Measurements from ENCODE around the gene TFAP2E.

TFAP2E gene

DNA sequence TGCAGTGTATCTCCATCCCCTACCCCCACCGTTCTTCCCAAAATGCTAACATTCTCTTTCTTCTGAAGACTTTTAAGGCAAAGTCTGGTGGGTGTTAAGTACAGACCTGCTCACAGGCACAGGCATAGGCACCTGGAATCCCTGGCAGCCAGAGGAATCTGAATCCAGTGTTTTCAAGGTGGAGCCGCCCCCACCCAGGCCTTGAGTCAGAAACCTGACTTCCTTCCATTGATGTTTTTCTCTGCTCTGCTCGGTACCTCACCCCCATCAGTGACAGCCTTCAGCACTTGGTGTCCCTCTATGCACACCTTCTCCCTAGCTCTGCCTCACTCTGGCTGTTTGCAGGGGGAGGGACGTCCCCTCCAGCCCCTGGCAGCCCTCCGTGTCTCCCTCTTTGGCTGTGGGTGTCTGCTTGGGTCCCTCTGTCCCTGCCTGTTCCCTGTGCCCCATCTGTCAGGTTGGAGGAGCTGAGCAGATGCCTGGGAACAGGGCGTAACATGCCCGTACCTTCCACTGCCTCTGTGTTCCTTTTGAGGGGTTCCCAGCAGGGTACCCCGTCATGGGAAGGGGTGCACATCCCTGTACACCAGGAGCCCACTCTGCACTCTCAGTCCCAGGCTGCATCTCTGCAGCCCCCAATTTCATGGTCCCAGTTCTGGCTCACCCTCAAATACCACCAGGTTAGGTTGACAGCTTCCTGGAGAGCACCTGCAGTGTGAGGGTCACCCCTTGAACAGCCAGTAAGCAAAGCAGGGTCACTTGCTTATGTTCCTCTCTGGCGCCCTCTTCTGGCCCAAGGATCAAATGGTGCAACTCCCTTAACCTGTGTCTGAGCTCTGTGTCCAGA, 8.9 kb upstream of the TFAP2E start:
- POLR2A ChIA-PET (ENCODE audit: low non-redundant PET): no interaction called here
- TF ChIP-seq CTCF (conservative IDR thresholded peaks at IDR 0.05; ENCODE audit: low read depth): peak; percentile 85
- CTCF ChIA-PET: interaction anchor here (0.5 to 1.3 kb wide), 19 partner anchors 9 to 326 kb away, joined by 3 to 8 read pairs (median 3); partner anchors contain the start of gene TFAP2E
- DNase-seq (ENCODE audit: low spot score): peak; percentile 81
- peak overlapping the region; percentile 35 for H3K27ac ChIP-seq

GRCh38 chr1:35564884-35565741, 8.0 kb upstream of the TFAP2E start:
- CTCF ChIA-PET: interaction anchor here (0.5 to 1.3 kb wide), 14 partner anchors 8 to 327 kb away, joined by 3 to 8 read pairs (median 4); partner anchors contain the start of gene TFAP2E
- POLR2A ChIA-PET (ENCODE audit: low non-redundant PET): interaction anchor here (0.6 kb wide), 1 partner anchor 157 kb away, joined by 6 read pairs; no protein-coding TSS in a partner anchor
- TF ChIP-seq CTCF (conservative IDR thresholded peaks at IDR 0.05; ENCODE audit: low read depth): peak; percentile 58
- peak overlapping the region; percentile 35; the same call in 1 of the 2 replicates for H3K27ac ChIP-seq
- DNase-seq (ENCODE audit: low spot score): no peak

GRCh38 chr1:35565742-35566133, 7.4 kb upstream of the TFAP2E start:
- no peak for TF ChIP-seq CTCF (conservative IDR thresholded peaks at IDR 0.05; ENCODE audit: low read depth)
- H3K27ac ChIP-seq: no peak overlapping the region
- CTCF ChIA-PET: interaction anchor here (0.6 to 1.3 kb wide), 3 partner anchors 114 to 233 kb away, joined by 3 to 6 read pairs (median 4); no protein-coding TSS in a partner anchor
- POLR2A ChIA-PET (ENCODE audit: low non-redundant PET): interaction anchor here (0.6 kb wide), 1 partner anchor 156 kb away, joined by 6 read pairs; no protein-coding TSS in a partner anchor
- DNase-seq (ENCODE audit: low spot score): no peak

GRCh38 chr1:35567947-35568558, 5.1 kb upstream of the TFAP2E start:
- no peak overlapping the region for H3K27ac ChIP-seq
- no peak for DNase-seq (ENCODE audit: low spot score)
- TF ChIP-seq CTCF (conservative IDR thresholded peaks at IDR 0.05; ENCODE audit: low read depth): no peak
- CTCF ChIA-PET: interaction anchor here (2.4 kb wide), 1 partner anchor 159 kb away, joined by 14 read pairs; no protein-coding TSS in a partner anchor
- POLR2A ChIA-PET (ENCODE audit: low non-redundant PET): no interaction called here

- CTCF ChIA-PET: interaction anchor here (0.6 to 2.4 kb wide), 8 partner anchors 8 to 174 kb away, joined by 3 to 14 read pairs (median 4); no protein-coding TSS in a partner anchor
- peak; percentile 86 for TF ChIP-seq CTCF (conservative IDR thresholded peaks at IDR 0.05; ENCODE audit: low read depth)
- peak; percentile 78 for DNase-seq (ENCODE audit: low spot score)
- no peak overlapping the region for H3K27ac ChIP-seq
- POLR2A ChIA-PET (ENCODE audit: low non-redundant PET): no interaction called here
Observed at GRCh38 chr1:35568975-35569395, 4.1 kb upstream of the TFAP2E start.
